Eye (tissue), 1 donor: ENCODE measurements around the gene TMEM255A.

Experiments used
- DNase-seq: peaks from one replicate; pipeline ENCODE4 v3.0.0-alpha.2; 2015

Gene TMEM255A

GRCh38 chrX:120262859-120263708 lies 48.2 kb downstream of the TMEM255A start:
- DNase-seq: peak; percentile 13

- DNase-seq: peak; percentile 2
These were observed 50.9 kb downstream of the TMEM255A start for GRCh38 chrX:120260369-120260768.

GRCh38 chrX:120253784-120254183 lies 57.5 kb downstream of the TMEM255A start:
- no peak for DNase-seq

DNA sequence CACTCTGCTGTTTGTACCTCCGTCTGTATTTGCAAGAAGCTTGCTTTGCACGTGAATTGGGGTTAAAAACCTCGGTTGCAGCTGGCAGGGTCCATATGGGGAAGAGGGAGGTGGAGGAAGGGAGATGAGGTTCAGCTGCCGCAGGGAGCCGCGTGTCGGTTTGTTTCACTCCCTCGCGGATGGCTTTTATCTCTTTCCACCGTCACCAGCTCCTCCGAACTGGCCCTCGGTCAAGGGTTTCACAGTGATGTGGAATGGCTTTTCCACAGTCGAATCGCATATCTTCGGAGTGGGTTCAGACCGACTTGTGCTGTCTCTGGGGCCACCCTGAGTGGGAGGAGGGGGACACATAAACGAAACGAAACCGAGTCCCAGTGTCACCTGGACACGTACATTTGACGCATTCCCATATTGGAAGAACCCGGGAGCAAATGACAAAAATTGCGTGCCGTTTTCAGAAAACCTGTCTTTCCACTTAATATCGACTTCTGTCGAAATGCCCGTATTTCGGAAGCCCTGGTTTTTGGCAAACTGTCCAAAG lies 59.7 kb downstream of the TMEM255A start:
- DNase-seq: peak; percentile 72

DNA sequence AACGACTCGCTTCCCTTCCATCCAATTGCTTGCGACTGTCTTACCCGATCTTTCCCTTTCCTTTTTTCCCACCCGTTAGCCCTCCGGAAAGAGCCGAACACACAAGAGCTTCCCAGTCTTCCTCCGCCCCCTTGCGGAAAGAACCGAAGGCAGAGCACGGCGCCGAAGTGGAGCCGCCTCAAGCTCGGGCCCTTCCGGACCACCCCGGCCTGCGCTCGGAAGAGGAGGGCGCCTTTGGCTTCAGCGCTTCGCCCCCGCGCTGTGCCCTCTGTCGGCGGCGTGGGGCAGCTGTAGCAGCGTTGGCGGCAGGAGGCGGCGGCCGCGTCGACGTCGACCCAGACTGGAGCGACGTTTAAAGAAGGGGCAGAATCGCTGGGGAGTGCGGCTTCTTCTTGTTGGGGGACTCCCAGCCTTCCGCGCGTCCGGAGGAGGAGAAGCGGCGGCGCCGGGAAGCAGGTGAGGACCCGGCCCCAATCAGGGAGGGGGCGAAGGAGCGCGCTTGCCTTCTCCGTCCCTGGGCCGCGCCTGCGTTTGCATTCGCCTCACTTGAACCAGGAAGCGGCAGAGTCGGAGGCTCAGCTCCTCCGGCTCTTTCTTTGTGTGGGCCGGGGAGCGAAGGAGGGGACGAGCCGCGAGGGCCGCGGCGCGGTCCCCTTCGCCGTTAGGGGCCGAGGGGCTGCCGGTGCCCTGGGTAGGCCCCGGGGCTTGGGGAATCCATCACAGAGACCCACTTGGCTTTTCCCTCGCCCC lies 60.6 kb downstream of the TMEM255A start, which contains the start of gene ZBTB33:
Gene ZBTB33 (plus strand): TSS at position 291 of the 750 bp plus-strand sequence. CDS start 2,604 bp downstream, outside the sequence.
- DNase-seq: peak; percentile 97

DNA sequence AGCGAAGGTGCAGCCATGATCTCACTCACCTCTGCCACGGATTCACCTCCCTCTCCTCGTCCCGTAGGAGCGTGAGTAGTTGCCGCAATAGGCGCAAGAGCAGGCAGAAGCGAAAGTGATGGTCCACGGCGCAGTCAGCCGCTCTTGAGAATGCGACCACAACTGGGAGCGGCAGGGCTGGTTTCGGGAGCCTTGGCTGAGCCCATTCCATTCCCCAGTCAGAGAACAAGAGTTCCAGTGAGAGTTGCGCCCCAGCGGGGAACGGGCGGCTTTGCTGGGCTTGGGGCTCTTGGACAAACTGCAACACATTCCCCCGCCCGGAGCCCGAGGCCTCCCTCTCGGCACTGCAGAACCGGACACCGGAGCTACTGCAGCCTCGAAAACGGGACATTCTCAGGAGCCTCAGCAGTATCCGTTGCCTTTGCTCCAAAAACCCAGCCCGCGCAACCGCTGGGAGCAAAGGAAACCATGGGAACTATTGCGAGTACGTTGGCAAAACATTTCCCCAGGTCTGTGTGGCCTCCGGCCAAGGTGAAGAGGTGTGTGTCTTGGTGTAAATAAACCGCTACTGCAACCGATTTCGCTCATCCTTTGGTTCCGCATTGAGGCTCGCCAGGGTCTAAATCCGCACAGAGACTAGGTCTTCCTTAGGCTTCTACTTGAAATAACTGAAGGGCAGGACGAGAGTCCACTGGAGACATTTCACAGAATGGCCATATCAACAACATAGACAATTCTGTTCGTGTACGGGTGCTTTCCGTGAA lies 66.3 kb downstream of the TMEM255A start:
- peak; percentile 87 for DNase-seq

- no peak for DNase-seq
These were observed 66.9 kb downstream of the TMEM255A start for GRCh38 chrX:120244395-120244734.

- DNase-seq: no peak
These were observed 68.4 kb downstream of the TMEM255A start for GRCh38 chrX:120242813-120243212.

GRCh38 chrX:120238933-120239332 lies 72.3 kb downstream of the TMEM255A start:
- DNase-seq: no peak

DNA sequence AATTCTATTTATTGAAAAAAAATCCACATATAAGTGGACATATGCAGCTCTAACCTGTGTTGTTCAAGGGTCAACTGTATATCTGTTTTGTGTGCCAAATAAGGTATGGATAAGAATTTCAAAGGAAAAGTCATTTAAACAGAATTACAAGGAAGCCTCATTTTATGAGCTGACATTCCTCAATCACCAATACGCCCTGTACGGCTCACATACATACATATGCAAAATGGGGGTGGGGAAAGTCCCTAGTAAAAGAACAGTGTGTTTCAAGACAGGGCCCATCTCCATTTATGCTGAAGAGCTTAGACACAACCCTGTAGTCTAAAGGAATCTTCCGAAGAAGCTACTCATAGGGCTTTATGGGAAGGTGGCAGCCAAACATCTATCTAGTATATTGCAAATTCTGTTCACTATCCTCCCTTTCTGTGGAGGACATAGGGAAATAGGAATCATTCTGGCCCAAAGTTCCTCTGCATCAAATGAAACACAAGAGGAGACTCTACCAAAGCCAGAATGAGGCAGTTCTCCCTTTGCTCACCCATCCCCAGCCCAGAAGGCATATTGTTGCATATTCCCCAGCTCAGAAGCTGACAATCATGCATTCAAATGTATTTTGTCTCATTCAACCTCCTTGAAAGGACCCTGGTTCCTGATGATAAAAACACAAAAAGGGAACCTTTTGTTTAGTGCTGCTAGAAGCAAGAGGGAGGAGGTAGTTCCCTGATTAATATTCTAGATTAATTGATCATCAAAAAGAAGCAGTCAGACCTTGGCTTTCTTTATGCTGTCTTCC lies 74.4 kb downstream of the TMEM255A start:
- no peak for DNase-seq

GRCh38 chrX:120235284-120235683 lies 76.0 kb downstream of the TMEM255A start:
- no peak for DNase-seq

- DNase-seq: no peak
These were observed 82.9 kb downstream of the TMEM255A start for GRCh38 chrX:120228187-120228908.

- DNase-seq: no peak
These were observed 86.9 kb downstream of the TMEM255A start for GRCh38 chrX:120224388-120224787.

- no peak for DNase-seq
These were observed 87.9 kb downstream of the TMEM255A start for GRCh38 chrX:120223374-120223773.

GRCh38 chrX:120213438-120214265 lies 97.6 kb downstream of the TMEM255A start:
- peak; percentile 83 for DNase-seq
